ENCODE measurements around the gene CDKN2AIPNL. TPM values are rescaled to one million over a fixed set of nuclear protein-coding genes. Genes with fewer than 3 reads are reported as not detected.

CDKN2AIPNL gene
- total RNA-seq, 2 experiments from 2014 or later: 12.8 to 15.5 TPM

DNA sequence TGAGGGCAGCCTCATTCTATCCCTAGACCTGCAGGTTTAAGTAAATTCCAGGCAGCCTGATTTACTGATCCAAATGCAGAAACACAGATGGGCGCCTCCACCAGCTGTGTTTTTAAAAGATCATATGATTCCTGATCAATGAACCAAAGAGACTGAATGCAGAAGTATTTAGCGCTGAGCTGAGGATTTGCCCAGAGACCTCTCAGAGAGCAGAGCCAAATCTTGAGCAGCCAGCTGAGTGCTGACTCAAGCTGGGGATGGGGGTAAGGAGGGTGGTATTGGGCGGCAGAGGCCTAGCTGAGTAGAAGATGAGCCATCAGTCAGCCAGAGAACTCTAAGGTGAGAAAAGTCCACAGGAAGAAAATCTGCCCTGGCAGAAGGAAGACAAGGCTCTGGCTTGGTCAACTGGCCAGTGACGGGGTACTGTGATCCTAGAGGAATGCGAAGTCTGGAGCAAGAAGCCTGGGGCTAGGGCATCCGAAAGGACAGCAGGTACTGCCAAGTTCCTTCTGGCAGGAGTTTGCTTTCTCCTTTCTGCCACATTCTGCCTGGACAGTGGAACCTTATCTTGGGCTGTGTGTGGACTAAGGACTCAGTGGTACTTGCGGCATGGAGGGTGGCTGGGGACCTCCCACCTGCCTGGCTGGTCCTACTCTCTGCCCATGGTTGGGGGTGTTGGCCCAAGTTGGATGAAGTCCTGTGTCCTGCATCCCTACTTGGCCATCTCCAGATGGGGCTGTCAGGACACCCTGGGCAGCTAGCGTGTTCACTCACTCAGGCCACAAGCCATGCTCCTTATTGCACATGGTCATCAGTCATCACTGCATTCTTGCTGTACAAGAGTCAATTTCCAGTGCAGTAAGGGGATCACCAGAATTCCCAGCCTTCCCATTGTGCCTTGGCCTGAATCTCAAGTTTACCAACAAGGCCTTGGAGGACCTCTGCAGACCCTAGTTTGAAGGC is 34.5 kb upstream of the CDKN2AIPNL start:
- Mint-ChIP-seq H3K4me3 (no peak overlapping the region), H3K27me3 (no peaks in the 10 kb centered on the region), H3K27ac (no peak overlapping the region), H3K9me3 (no peaks in the 10 kb centered on the region), H3K4me1 (ENCODE audit: low read depth) (no peaks in the 10 kb centered on the region), H3K36me3 (ENCODE audit: low read depth) (no peaks in the 10 kb centered on the region)
- no peaks in the 10 kb centered on the region for H3K9me3 ChIP-seq (ENCODE audit: control insufficient read depth in 1 of 2, insufficient read depth in 1 of 2, low read length in 2 of 2)
- intact Hi-C loops (cut with DNase I, micrococcal nuclease): no loop called here
- POLR2A ChIA-PET: no interaction called here
- no peak overlapping the region for H3K4me3 ChIP-seq (ENCODE audit: low read length)
- ATAC-seq (ENCODE audit: poor library complexity): no peak
- no peak overlapping the region for H3K27ac ChIP-seq (ENCODE audit: low read depth in 1 of 2, low read length in 2 of 2)
- H3K4me1 ChIP-seq (ENCODE audit: insufficient read depth, low read length): no peaks in the 10 kb centered on the region
- TF ChIP-seq, protein P1, sequence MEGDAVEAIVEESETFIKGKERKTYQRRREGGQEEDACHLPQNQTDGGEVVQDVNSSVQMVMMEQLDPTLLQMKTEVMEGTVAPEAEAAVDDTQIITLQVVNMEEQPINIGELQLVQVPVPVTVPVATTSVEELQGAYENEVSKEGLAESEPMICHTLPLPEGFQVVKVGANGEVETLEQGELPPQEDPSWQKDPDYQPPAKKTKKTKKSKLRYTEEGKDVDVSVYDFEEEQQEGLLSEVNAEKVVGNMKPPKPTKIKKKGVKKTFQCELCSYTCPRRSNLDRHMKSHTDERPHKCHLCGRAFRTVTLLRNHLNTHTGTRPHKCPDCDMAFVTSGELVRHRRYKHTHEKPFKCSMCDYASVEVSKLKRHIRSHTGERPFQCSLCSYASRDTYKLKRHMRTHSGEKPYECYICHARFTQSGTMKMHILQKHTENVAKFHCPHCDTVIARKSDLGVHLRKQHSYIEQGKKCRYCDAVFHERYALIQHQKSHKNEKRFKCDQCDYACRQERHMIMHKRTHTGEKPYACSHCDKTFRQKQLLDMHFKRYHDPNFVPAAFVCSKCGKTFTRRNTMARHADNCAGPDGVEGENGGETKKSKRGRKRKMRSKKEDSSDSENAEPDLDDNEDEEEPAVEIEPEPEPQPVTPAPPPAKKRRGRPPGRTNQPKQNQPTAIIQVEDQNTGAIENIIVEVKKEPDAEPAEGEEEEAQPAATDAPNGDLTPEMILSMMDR (IDR thresholded peaks at IDR 0.05): no peak
- CTCF ChIA-PET: no interaction called here
- DNase-seq: no peak
- H3K27me3 ChIP-seq (ENCODE audit: control insufficient read depth in 1 of 2, insufficient read depth in 2 of 2, low read length in 2 of 2): no peaks in the 10 kb centered on the region
- H3K36me3 ChIP-seq (ENCODE audit: insufficient read depth, low read length): no peaks in the 10 kb centered on the region

DNA sequence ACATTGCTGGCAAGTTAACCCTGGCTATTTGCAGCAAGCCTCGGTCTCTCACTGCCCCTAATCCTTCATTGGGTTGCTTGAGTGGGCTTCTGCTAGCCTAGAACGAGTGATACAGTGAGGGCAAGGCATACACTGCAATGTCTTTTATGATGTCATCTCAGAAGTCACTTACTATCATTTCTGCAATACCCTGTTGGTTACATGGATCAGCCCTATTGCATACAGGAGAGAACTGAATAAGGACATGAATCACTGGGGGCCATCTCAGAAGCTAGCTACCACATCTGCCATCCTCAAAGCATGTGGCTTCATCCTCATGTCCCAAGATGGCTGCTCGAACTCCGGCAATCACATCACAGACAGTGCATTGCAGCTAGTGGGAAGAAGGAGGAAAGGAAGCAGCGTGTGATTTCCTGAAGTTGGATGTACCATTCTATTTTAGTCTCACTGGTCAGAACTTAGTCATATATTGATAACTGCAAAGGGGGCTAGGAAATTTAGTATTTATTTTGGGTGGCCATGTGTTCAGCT is 33.3 kb upstream of the CDKN2AIPNL start:
- no peak overlapping the region for H3K27ac ChIP-seq (ENCODE audit: low read depth in 1 of 2, low read length in 2 of 2)
- DNase-seq: no peak
- Mint-ChIP-seq H3K36me3 (ENCODE audit: low read depth) (no peaks in the 10 kb centered on the region), H3K27ac (no peak overlapping the region), H3K27me3 (no peaks in the 10 kb centered on the region), H3K9me3 (no peaks in the 10 kb centered on the region), H3K4me1 (ENCODE audit: low read depth) (no peaks in the 10 kb centered on the region), H3K4me3 (no peak overlapping the region)
- intact Hi-C loops (cut with DNase I, micrococcal nuclease): no loop called here
- no peaks in the 10 kb centered on the region for H3K4me1 ChIP-seq (ENCODE audit: insufficient read depth, low read length)
- TF ChIP-seq, protein P1 (IDR thresholded peaks at IDR 0.05): no peak
- CTCF ChIA-PET: no interaction called here
- H3K36me3 ChIP-seq (ENCODE audit: insufficient read depth, low read length): no peaks in the 10 kb centered on the region
- H3K27me3 ChIP-seq (ENCODE audit: control insufficient read depth in 1 of 2, insufficient read depth in 2 of 2, low read length in 2 of 2): no peaks in the 10 kb centered on the region
- POLR2A ChIA-PET: no interaction called here
- ATAC-seq (ENCODE audit: poor library complexity): no peak
- no peak overlapping the region for H3K4me3 ChIP-seq (ENCODE audit: low read length)
- no peaks in the 10 kb centered on the region for H3K9me3 ChIP-seq (ENCODE audit: control insufficient read depth in 1 of 2, insufficient read depth in 1 of 2, low read length in 2 of 2)

DNA sequence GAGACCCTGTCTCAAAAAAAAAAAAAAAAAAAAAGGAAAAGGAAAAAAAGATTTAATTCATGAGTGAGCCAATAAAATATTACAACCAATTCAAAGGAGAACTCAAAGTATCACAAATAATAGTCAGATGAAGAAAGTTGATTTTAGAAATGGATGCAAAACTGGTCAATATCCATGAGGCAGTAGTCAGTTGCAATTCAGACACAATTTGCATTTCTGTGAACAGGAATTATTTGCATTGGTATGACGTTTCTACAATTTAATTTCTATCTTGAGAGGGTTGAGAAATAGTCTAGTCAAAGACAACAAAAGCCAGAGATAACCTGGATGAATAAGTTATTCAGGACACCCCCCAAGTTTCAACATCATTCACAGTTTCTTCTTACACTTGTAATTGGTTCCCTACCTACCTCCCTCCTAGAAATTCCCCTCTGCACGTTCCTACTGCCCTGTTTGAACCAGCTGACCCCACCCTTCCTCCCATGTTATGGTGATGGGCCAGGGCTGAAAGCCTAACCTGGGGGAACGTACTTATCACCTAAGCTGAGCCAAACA is 28.6 kb upstream of the CDKN2AIPNL start:
- H3K4me1 ChIP-seq (ENCODE audit: insufficient read depth, low read length): peaks cover 16% of the 10 kb centered on the region
- H3K4me3 ChIP-seq (ENCODE audit: low read length): no peak overlapping the region
- CTCF ChIA-PET: no interaction called here
- H3K36me3 Mint-ChIP-seq (ENCODE audit: low read depth): no peaks in the 10 kb centered on the region
- TF ChIP-seq, protein P1 (IDR thresholded peaks at IDR 0.05): no peak
- peaks cover 18% of the 10 kb centered on the region for H3K4me1 Mint-ChIP-seq (ENCODE audit: low read depth)
- H3K36me3 ChIP-seq (ENCODE audit: insufficient read depth, low read length): no peaks in the 10 kb centered on the region
- H3K9me3 Mint-ChIP-seq: no peaks in the 10 kb centered on the region
- no peaks in the 10 kb centered on the region for H3K27me3 Mint-ChIP-seq
- no peak overlapping the region for H3K27ac Mint-ChIP-seq
- intact Hi-C loops (cut with DNase I, micrococcal nuclease): no loop called here
- H3K9me3 ChIP-seq (ENCODE audit: control insufficient read depth in 1 of 2, insufficient read depth in 1 of 2, low read length in 2 of 2): no peaks in the 10 kb centered on the region
- no peak for ATAC-seq (ENCODE audit: poor library complexity)
- no peaks in the 10 kb centered on the region for H3K27me3 ChIP-seq (ENCODE audit: control insufficient read depth in 1 of 2, insufficient read depth in 2 of 2, low read length in 2 of 2)
- no peak overlapping the region for H3K27ac ChIP-seq (ENCODE audit: low read depth in 1 of 2, low read length in 2 of 2)
- DNase-seq: no peak
- POLR2A ChIA-PET: no interaction called here
- H3K4me3 Mint-ChIP-seq: no peak overlapping the region
